GM21367 (cell line): ENCODE results near the gene RBM48.
"Not testable (repeated sequence)": the region's sequence is repeated elsewhere in the genome, so short reads cannot be mapped to it uniquely, and the experiment has no call there.

ENCODE experiments used
- ATAC-seq: cut with Tn5 transposase; IDR thresholded peaks from one replicate; pipeline ENCODE4 v1.9.1; 2021; ENCODE audit not compliant: unreplicated experiment

Gene RBM48

DNA sequence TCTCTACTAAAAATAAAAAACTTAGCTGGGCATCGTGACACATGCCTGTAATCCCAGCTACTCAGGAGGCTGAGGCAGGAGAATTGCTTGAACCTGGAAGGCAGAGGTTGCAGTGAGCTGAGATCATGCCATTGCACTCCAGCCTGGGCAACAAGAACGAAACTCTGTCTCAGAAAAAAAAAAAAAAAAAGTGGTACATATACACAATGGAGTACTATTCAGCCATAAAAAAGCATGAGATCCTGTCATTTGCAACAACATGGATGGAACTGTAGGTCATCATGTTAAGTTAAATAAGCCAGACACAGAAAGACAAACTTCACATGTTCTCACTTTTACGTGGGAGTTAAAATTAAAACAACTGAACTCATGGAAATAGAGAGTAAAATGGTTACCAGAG lies 14.9 kb downstream of the RBM48 start:
- not testable (repeated sequence) for ATAC-seq

DNA sequence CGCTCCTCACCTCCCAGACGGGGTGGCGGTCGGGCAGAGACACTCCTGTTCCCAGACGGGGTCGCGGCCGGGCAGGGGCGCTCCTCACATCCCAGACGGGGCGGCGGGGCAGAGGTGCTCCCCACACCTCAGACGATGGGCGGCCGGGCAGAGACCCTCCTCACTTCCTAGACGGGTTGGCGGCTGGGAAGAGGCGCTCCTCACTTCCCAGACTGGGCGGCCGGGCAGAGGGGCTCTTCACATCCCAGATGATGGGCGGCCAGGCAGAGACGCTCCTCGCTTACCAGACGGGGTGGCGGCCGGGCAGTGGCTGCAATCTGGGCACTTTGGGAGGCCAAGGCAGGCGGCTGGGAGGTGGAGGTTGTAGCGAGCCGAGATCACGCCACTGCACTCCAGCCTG lies 16.5 kb downstream of the RBM48 start:
- not testable (repeated sequence) for ATAC-seq

DNA sequence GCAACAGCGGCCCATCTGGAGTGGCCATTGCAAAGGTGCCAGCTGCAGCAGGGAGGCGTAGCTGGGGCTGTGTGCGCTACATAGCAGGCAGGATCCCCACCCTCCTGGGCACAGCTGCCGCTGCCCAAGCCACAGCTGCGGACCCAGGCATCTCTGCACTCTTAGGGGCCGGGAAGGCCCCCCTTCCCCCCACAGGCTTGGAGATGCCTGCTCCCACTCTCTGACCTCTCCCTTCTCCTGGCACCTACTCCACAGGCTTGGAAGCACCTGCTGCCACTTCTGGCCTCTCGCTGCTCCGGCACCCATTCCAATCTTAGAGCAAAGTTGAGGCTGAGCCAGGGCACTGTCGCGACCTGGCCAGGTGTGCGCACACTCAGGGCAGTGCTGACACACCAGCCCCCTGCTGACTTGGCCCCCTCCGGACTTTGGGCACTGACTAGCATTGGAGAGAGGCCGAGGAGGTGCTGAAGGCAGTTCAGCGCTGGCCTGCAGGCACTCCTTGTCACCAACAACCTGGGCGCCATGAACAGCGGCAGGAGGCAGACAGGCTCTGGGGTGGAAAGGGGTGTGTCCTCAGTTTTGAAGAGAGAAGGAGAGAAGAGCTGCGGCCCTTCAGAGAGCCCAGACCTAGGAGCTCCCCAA lies 18.4 kb downstream of the RBM48 start:
- no peak for ATAC-seq

DNA sequence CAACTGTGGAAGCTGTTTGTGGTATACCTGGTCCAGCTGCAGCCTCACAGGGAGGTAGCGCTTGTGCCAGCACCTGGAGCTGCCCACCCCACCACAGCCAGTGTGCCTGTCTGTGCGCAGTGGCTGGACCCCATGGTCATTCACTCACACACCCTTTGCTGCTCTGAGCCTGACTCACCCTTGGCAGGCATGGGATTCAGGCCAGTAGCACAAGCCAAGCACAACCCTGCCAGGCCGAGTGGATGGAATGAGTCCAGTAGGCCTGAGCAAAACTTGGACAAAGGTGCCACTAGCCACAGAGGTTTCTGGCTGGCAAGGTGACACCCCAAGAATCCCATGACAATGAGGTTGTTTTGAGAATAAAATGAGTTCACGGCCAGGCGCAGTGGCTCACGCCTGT lies 19.0 kb downstream of the RBM48 start:
- no peak for ATAC-seq

DNA sequence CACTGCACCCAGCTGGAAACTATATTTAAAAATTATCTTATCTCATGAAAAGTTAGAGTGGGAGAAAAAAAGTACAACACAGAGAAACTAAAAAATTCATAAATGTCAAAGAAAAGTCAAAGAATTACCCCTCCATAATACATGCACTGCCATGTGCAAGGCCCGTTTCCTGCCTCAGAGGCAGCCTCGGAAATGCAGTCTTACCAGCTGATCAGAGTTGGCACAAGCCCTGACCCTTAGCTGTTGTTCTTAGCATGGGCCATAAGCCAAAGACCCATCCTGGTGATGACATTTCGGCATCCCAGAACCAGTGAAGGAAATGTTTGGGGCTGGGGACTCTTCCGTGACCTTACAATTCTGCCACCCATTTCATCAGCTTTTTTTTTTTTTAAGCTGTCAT lies 21.6 kb downstream of the RBM48 start:
- ATAC-seq, result no peak

DNA sequence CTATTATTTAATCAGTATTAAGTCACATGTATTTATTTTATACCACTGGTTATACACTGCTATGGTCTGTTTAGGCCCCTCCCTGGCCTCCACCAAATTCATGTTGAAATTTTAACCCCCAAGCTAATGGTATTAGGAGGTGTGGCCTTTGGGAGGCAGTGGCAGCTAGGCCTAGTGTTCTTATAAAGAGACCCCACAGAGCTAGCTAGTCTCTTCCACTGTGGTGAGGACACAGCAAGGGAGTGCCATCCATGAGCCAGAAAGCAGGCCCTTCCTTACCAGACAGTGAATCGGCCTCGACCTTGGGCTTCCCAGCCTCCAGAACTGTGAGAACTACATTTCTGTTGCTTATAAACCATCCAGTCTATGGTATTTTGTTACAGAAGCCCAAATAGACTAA lies 28.7 kb downstream of the RBM48 start:
- ATAC-seq, result no peak

DNA sequence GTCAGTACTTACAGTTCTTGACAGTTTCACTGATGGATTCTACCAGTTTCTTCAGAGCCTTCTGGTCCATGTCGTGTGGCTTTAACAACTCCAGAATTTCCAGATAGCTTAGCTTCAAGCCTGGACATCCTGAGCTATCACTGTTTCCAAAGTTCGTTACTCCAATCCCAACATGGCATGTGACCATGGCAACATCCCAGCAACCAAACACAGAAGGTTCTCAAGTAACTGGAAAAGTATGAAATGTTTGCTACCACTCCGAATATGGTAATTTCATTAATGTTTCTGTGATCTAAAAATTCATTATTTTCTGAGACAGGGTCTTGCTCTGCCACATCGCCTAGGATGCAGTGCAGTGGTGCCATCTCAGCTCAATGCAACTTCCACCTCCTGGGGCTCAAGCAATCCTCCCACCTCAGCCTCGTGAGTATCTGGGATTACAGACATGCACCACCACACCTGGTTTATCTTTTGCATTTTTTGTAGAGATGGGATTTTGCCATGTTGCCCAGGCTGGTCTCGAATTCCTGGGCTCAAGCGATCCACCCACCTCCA lies 29.3 kb downstream of the RBM48 start:
- ATAC-seq, result no peak

DNA sequence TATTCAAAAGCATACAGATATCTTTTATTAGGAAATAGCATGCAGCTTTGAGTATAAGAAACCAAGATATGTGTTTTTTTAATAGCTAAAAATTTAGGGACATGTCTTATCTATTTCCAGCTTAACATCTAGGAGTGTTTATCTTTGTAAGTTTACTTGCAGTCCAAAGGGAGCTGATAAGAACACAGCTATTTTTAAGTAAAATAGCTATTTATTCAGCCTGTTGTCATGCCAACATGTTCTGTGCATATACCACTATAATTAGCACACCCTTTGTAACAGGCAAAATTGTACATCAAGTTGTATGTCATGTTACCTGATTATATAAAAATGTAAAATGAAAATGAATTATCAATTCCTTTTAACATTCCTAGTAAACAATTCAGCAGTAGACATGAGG lies 32.0 kb downstream of the RBM48 start:
- ATAC-seq, result no peak

DNA sequence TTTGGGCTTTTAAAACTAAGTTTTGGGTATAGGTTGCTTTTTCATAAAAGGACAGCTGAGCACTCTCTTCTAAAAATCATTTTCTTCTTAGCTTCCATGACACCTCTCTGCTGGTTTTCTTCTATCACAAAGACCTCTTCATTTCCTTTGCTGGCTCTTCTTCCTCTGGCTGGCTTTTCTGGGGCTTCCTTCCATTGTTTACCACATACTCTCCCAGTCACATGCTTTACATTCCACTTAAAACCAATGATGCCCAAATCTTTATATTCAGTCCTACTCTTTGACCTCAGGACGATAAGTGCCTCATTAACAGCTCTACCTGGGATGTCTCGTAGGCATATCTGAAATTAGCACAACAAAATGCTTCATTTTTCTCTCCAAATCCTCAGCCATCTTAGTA lies 34.8 kb downstream of the RBM48 start:
- ATAC-seq, result no peak

DNA sequence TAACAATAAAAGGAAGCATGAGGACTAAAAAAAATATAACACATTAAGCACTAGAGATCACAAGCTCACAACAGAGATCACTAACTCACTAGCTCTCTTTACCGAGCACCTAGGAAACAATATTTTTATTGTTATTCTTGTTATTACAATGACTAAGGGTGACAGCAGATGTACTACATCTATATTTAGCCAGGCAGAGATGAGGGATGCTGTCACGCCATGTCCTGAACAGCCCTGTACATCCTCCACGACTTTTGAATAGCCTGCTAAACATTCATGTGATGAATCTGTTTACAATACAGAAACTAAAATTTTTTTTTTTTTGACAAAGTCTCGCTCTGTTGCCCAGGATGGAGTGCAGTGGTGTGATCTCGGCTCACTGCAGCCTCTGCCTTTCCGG lies 38.9 kb downstream of the RBM48 start:
- no peak for ATAC-seq

DNA sequence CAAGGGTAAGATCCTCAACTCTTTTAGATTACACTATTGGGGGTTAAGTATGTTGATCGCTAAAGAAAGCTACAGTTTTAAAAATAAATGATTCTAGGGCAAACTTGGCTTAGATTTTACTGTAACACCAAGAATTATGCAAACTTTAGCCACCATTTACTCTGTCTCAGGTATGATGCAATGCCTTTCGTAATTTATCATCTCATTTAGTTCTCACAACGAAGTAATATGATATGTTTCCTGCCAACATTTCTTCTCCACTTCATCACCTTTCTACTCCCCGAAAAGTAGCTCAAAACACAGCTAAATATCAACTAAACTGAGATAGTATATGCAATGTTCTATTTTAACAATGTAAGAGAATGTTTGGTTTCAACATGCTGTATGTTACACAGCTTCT lies 40.5 kb downstream of the RBM48 start:
- ATAC-seq, result no peak

DNA sequence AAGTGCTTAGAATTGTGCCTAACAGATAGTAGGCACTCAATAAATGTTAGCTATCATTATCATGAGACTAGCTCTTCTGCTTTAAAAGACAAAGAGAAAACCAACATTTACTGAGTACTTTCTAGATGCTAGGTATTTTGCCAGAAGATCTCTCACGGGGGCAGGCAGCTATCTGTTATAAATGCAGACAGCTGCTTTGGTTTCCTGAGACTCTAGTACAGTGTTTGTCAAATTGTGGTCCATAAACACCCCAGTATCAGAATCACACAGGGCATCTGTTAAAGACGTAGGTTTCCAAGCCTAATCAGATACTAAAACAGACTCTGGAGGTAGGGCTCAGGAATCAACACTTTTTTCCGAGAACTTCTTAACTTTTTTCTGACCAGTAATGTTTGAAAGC lies 47.7 kb downstream of the RBM48 start:
- no peak for ATAC-seq

DNA sequence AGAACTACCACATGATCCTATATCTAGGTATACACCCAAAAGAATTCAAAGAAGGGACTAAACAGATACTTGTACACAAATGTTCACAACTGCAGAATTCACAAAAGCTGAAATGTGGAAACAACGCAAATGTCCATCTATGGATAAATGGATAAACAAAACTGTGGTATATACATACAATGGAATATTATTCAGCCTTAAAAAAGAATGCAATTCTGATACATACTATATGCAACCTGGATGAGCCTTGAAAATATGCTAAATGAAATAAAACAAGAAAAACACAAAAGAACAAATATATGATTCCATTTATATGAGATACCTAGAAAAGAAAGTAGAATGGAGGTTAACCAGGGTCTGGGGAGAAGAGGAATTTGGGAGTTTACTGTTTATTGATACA lies 54.4 kb downstream of the RBM48 start:
- ATAC-seq, result no peak

DNA sequence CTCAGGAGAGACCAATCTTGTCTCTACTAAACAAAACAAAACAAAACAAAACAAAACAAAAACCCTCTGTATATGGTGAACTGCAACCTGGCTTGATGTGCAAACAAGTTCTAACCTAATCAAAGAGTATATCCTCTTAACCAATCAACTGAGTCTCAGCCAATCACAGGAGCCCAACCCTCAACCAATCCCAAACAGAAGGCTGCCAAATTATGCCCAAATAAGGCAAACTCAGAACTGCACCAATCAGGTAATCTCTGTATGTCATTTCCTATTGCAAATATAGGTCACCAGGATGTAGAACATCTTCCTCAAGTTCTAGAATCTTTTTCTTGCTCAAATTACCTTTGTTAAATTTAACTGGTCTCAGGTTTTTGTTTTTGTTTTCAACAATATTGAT lies 56.4 kb downstream of the RBM48 start:
- no peak for ATAC-seq

DNA sequence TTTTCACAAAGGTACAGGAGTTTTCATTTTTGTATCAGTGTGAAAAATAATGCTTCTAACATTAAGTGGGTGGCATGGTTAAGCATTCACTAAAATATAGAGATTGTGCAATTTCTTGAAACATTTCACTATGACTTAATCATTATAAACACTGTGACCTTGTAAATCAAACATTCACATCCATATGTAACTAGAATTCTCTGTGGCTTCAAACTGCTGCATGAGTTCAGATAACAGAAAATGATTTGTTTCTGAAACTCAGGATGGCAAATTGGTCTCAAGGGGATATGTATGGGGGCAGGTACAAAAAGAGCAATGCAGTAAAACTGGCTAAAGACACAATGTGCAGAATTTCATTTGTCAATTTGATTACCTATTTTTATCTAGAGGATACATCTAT lies 57.8 kb downstream of the RBM48 start:
- no peak for ATAC-seq

DNA sequence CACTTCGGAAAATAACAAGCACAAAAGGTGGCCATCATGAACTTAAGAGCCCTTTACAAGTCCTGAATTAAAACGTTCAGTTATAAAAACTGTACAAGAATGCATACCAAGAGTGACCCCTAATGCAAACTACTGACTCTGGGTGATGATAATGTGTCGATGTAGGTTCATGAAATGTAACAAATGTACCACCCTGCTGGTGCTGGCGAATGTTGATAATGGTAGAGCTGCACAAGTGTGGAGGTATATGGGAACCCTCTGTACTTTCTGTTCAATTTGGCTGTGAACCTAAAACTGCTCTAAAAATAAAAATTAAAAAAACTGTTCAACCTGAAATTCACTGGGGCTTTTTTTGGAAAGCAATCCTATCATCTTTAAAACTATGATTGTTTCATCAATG lies 58.2 kb downstream of the RBM48 start:
- no peak for ATAC-seq
